K562 (cell line): ENCODE data around the gene SLC7A6. TPM values are rescaled to one million over a fixed set of nuclear protein-coding genes. Genes with fewer than 3 reads are reported as not detected.

Experiments used
- DIDO1 ChIP-seq: fragments of 450-650 bp; IDR thresholded peaks from 2 replicates; pipeline ENCODE4 v1.6.1; 2016; ENCODE audit warnings: low read depth, missing biosample characterization, missing genetic modification characterization
- FOXK1 ChIP-seq: sonication (generic); formaldehyde crosslinking; IDR thresholded peaks from 2 replicates; pipeline ENCODE4 v1.8.0; 2022; ENCODE audit warnings: missing genetic modification reagents, mild to moderate bottlenecking, borderline replicate concordance
- FOXM1 ChIP-seq, 2 experiments: fragments of 450-650 bp in 1 of 2; sonication (generic) in 1 of 2; formaldehyde crosslinking in 1 of 2; IDR thresholded peaks; 2 replicates each; pipeline versions ENCODE4 v1.6.1 to v1.9.0; 2017 to 2022; ENCODE audit warnings: low read depth in 2 of 2, mild to moderate bottlenecking in 2 of 2, missing genetic modification reagents in 1 of 2, moderate library complexity in 1 of 2
- GTF2F1 ChIP-seq: IDR thresholded peaks from 2 replicates; pipeline ENCODE4 v1.6.1; 2011; ENCODE audit warnings: low read depth, low read length, improper control_type of control experiment
- IRF9 ChIP-seq: fragments of 450-650 bp; IDR thresholded peaks from 2 replicates; pipeline ENCODE4 v1.6.1; 2016; ENCODE audit warnings: missing biosample characterization, missing genetic modification characterization
- KLF10 ChIP-seq: fragments of 250-450 bp; sonication (Bioruptor Pico); IDR thresholded peaks from 2 replicates; pipeline ENCODE4 v1.6.1; 2021; ENCODE audit warnings: matching md5 sums
- MEF2A ChIP-seq: IDR thresholded peaks from 2 replicates; pipeline ENCODE4 v1.6.1; 2011; ENCODE audit warnings: low read depth, mild to moderate bottlenecking, low read length, moderate library complexity; ENCODE audit not compliant: control insufficient read depth
- NFIC ChIP-seq: fragments of 450-650 bp; IDR thresholded peaks from 2 replicates; pipeline ENCODE4 v1.6.1; 2017; ENCODE audit warnings: mild to moderate bottlenecking, inconsistent platforms
- NR2F6 ChIP-seq: fragments of 450-650 bp; formaldehyde crosslinking; IDR thresholded peaks from 2 replicates; pipeline ENCODE4 v1.4.0; 2020; ENCODE audit warnings: mild to moderate bottlenecking
- ZMIZ1 ChIP-seq, 2 experiments: fragments of 150-350 bp in 1 of 2; IDR thresholded peaks; 2 replicates each; pipeline ENCODE4 v1.6.1; 2012 to 2016; ENCODE audit warnings: low read depth in 2 of 2, low read length in 2 of 2, mild to moderate bottlenecking in 1 of 2, moderate library complexity in 1 of 2
- ZNF263 ChIP-seq: sonication (generic); formaldehyde crosslinking; IDR thresholded peaks from 2 replicates; pipeline ENCODE4 v1.8.0; 2022; ENCODE audit warnings: mild to moderate bottlenecking, missing genetic modification reagents, borderline replicate concordance
- ZNF778 ChIP-seq: fragments of 450-650 bp; formaldehyde crosslinking; IDR thresholded peaks from 2 replicates; pipeline ENCODE4 v1.4.0; 2020; ENCODE audit warnings: mild to moderate bottlenecking, moderate library complexity
- polyA plus RNA-seq, 8 experiments: library from polyadenylated mRNA; depleted of rRNA in 4 of 8; stranded (reverse) in 5 of 8; unstranded in 3 of 8; fragments of >200 nt; fragmentation: Nextera tagmentation in 2 of 8; fragmentation: Illumina TruSeq in 1 of 8; extraction: Ambion mirVana in 2 of 8; extraction: Trizol in 1 of 8; gene quantifications; 2 replicates each; pipeline versions ENCODE4 v1.2.1 to v1.2.3, GENCODE V29; 2011 to 2014; ENCODE audit warnings: inconsistent platforms in 1 of 8, missing spikeins in 1 of 8
- total RNA-seq, 7 experiments: library from RNA; depleted of rRNA in 6 of 7; stranded (reverse); fragments of >200 nt in 6 of 7; fragmentation: Illumina TruSeq in 2 of 7; extraction: Trizol in 2 of 7; gene quantifications; 2 replicates each; pipeline versions ENCODE4 v1.2.1 to v1.2.3, GENCODE V29; 2011 to 2021; ENCODE audit warnings: low replicate concordance in 1 of 7
- TF ChIP-seq, protein P1 (sequence below): sonication (generic); formaldehyde crosslinking; IDR thresholded peaks from 2 replicates; pipeline ENCODE4 v1.8.0; 2022; ENCODE audit warnings: mild to moderate bottlenecking, missing genetic modification reagents
- TF ChIP-seq, protein P2 (sequence below), 2 experiments: IDR thresholded peaks; 2 replicates each; pipeline ENCODE4 v1.6.1; 2011; ENCODE audit warnings: borderline replicate concordance in 1 of 2, control low read depth in 1 of 2, low read depth in 1 of 2, low read length in 1 of 2, mild to moderate bottlenecking in 1 of 2, mixed read lengths in 1 of 2, moderate library complexity in 1 of 2; ENCODE audit not compliant: insufficient read depth in 1 of 2, insufficient read length in 1 of 2, poor library complexity in 1 of 2, severe bottlenecking in 1 of 2; ENCODE audit errors: extremely low read depth in 1 of 2
- TF ChIP-seq, protein P3 (sequence below): fragments of 450-650 bp; IDR thresholded peaks from 2 replicates; pipeline ENCODE4 v1.6.1; 2016; ENCODE audit warnings: borderline replicate concordance

Gene SLC7A6
- total and polyA plus RNA-seq, 9 of the 15 experiments (the other 6 are each of a cell fraction or from before 2014, with no cell fraction given) = 12.6 to 60.1 (median 29.8) TPM

GRCh38 chr16:68264128-68265077, at the start of gene SLC7A6 (continued):
- peak; percentile 56; the same call in 1 of the 2 replicates for TF ChIP-seq ZNF263
- TF ChIP-seq, protein P1, sequence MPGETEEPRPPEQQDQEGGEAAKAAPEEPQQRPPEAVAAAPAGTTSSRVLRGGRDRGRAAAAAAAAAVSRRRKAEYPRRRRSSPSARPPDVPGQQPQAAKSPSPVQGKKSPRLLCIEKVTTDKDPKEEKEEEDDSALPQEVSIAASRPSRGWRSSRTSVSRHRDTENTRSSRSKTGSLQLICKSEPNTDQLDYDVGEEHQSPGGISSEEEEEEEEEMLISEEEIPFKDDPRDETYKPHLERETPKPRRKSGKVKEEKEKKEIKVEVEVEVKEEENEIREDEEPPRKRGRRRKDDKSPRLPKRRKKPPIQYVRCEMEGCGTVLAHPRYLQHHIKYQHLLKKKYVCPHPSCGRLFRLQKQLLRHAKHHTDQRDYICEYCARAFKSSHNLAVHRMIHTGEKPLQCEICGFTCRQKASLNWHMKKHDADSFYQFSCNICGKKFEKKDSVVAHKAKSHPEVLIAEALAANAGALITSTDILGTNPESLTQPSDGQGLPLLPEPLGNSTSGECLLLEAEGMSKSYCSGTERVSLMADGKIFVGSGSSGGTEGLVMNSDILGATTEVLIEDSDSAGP = no peak
- no peak for TF ChIP-seq NR2F6
- TF ChIP-seq ZMIZ1 (IDR thresholded peaks at IDR 0.05; ENCODE audit: low read depth in 2 of 2, low read length in 2 of 2) = no peak
- no peak for TF ChIP-seq IRF9 (tag)
- no peak for TF ChIP-seq KLF10 (CRISPR knock-in tag)
- TF ChIP-seq, protein P2, sequence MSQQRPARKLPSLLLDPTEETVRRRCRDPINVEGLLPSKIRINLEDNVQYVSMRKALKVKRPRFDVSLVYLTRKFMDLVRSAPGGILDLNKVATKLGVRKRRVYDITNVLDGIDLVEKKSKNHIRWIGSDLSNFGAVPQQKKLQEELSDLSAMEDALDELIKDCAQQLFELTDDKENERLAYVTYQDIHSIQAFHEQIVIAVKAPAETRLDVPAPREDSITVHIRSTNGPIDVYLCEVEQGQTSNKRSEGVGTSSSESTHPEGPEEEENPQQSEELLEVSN (IDR thresholded peaks at IDR 0.05; ENCODE audit: borderline replicate concordance in 1 of 2, extremely low read depth in 1 of 2, insufficient read depth in 1 of 2, insufficient read length in 1 of 2, low read depth in 1 of 2, low read length in 1 of 2, poor library complexity in 1 of 2, severe bottlenecking in 1 of 2) = peak; percentile 47 to 78
- TF ChIP-seq FOXM1 (IDR thresholded peaks at IDR 0.05; ENCODE audit: low read depth) = no peak
- peak; percentile 33 for TF ChIP-seq FOXM1 (CRISPR knock-in tag; IDR thresholded peaks at IDR 0.05; ENCODE audit: low read depth)
- TF ChIP-seq MEF2A = no peak
- TF ChIP-seq GTF2F1 = no peak
- TF ChIP-seq DIDO1 (tag) = no peak
- TF ChIP-seq, protein P3, sequence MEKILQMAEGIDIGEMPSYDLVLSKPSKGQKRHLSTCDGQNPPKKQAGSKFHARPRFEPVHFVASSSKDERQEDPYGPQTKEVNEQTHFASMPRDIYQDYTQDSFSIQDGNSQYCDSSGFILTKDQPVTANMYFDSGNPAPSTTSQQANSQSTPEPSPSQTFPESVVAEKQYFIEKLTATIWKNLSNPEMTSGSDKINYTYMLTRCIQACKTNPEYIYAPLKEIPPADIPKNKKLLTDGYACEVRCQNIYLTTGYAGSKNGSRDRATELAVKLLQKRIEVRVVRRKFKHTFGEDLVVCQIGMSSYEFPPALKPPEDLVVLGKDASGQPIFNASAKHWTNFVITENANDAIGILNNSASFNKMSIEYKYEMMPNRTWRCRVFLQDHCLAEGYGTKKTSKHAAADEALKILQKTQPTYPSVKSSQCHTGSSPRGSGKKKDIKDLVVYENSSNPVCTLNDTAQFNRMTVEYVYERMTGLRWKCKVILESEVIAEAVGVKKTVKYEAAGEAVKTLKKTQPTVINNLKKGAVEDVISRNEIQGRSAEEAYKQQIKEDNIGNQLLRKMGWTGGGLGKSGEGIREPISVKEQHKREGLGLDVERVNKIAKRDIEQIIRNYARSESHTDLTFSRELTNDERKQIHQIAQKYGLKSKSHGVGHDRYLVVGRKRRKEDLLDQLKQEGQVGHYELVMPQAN = peak; percentile 85
- TF ChIP-seq NFIC = peak; percentile 42; the same call in 1 of the 2 replicates
- no peak for TF ChIP-seq ZNF778 (CRISPR knock-in tag)
- TF ChIP-seq FOXK1 (CRISPR knock-in tag) = peak; percentile 86; the same call in 1 of the 2 replicates
